D721Med (cell line): ENCODE data around the gene CCL19.

Source experiments
- DNase-seq: peaks from one replicate; pipeline ENCODE4 v3.0.0; 2011; ENCODE audit warnings: low spot score; ENCODE audit not compliant: insufficient read length
- FAIRE-seq: peaks from 2 replicates; lab custom pipeline; 2011; peaks lifted over from hg19 to GRCh38; lab: Jason Lieb, UNC
- TF ChIP-seq, protein P1 (sequence below): IDR thresholded peaks from 2 replicates; pipeline ENCODE4 v1.5.1; 2012; ENCODE audit warnings: mild to moderate bottlenecking, control low read depth; ENCODE audit not compliant: insufficient read depth; ENCODE audit errors: missing control alignments

CCL19 gene

DNA sequence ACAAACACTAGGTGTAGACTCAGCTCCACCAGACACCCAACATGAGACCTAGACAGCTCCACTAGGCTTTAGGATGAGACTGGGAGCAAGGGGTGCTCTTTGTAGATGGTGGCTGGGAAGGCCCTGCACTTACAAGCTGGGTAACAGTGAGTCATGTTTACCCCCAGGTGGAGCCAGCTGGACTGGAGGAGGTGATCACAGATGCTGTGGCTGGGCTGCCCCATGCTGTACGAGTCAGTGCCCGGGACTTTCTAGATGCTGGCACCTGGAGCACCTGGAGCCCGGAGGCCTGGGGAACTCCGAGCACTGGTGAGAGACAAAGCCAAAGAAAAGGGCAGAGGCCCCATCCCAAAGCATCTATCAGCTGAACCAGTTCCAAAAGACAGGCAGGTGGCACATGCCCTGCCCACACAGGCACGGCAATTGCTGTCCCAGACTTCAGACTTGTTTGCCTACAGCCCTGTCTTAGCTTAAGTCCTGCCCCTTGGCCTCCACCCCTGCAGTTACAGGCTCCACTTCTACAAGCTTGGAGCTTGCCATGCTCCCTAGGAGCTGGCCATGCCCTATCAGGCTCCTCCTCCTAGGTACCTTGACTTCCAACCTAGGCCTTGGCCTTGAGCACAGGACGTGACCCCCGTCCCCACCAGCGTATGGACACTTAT lies 31.4 kb downstream of the CCL19 start:
- FAIRE-seq, result no peak
- no peak for DNase-seq
- TF ChIP-seq, protein P1, sequence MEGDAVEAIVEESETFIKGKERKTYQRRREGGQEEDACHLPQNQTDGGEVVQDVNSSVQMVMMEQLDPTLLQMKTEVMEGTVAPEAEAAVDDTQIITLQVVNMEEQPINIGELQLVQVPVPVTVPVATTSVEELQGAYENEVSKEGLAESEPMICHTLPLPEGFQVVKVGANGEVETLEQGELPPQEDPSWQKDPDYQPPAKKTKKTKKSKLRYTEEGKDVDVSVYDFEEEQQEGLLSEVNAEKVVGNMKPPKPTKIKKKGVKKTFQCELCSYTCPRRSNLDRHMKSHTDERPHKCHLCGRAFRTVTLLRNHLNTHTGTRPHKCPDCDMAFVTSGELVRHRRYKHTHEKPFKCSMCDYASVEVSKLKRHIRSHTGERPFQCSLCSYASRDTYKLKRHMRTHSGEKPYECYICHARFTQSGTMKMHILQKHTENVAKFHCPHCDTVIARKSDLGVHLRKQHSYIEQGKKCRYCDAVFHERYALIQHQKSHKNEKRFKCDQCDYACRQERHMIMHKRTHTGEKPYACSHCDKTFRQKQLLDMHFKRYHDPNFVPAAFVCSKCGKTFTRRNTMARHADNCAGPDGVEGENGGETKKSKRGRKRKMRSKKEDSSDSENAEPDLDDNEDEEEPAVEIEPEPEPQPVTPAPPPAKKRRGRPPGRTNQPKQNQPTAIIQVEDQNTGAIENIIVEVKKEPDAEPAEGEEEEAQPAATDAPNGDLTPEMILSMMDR, result no peak

DNA sequence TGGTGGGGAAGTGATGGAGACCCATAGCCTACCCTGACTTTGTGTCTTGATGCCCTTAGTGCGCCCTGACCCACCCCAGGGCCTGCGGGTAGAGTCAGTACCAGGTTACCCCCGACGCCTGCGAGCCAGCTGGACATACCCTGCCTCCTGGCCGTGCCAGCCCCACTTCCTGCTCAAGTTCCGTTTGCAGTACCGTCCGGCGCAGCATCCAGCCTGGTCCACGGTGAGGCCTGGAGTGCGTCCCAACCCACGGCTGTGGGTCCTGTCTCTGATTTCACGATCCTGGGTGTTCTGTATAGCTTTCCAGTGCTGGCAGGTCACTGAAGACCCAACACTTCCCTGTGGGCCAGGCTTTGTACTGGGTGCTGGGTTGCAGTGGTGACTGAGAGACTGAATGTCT lies 32.6 kb downstream of the CCL19 start:
- no peak for DNase-seq
- TF ChIP-seq, protein P1, result no peak
- no peak for FAIRE-seq

DNA sequence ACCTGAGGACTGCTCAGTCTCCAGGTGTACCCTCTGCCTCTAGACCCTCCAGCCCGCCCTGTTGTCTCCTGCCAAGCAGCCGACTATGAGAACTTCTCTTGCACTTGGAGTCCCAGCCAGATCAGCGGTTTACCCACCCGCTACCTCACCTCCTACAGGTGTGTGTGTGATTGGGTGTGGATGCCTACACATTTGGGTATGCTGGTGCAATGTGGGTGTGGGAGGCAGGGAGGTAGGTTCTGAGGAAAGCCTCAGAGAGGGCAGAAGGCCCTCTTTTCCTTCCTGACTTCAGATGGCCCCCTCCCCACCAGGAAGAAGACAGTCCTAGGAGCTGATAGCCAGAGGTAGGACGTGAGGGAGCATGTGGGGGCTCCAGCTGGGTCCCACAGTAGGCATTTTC lies 34.1 kb downstream of the CCL19 start:
- FAIRE-seq, result no peak
- TF ChIP-seq, protein P1, result no peak
- no peak for DNase-seq

DNA sequence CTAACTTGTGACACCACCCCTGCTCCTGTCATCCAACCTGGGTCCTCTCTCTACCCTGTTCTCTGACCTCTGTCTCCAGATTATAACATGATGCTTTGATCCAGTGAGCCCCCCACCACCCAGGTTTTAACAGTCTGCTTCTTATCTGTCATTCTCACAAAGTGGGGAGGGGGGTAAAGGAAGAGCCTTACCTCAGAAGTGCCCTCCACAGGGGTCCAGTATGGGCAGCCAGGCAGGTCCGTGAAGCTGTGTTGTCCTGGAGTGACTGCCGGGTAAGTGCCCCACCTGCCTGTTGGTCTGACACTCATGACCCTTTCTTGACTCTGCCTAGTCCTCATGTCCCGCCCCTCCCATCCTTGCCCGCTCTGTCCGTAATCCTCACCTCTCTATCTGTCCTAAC lies 35.7 kb downstream of the CCL19 start:
- no peak for DNase-seq
- no peak for FAIRE-seq

DNA sequence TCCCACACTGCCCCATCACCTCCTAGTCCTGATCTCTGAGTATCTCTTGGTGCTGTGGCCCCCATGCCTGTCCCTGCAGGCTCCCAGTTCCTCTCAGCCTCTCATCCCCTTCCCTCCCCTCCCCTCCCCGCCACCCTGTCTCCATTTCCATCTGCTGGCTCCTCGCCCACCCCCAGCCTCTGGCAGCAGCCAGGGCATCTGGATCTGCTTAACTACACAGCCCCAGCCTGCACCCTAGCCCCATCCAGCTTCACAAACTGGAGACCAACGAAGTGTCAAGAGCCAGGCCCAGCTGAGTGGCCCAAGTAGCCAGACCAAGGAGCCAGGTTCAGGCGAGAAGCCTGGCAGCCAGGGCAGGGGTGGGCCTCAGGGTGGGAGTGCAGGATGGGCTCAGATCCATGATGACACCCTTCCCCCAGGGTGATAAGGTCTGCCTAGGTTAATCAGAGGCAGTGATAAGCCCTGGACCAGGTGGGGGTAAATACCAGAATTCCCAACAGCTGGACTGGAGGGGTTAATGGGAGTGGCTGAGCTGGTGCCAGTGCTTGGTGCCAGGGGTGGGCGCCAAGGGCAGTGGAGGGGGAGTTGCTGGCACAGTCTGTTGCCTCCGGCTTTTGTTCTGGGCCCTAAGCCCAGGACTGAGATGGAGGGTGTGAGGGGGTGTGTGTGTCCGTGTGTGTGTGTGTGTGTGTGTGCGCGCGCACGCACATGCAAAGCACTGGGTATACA lies 36.6 kb downstream of the CCL19 start:
- FAIRE-seq (no peak), DNase-seq (no peak)
- TF ChIP-seq, protein P1, result no peak

More for the DNA sequence above, 35.7 kb downstream of the CCL19 start:
- TF ChIP-seq, protein P1, result no peak

DNA sequence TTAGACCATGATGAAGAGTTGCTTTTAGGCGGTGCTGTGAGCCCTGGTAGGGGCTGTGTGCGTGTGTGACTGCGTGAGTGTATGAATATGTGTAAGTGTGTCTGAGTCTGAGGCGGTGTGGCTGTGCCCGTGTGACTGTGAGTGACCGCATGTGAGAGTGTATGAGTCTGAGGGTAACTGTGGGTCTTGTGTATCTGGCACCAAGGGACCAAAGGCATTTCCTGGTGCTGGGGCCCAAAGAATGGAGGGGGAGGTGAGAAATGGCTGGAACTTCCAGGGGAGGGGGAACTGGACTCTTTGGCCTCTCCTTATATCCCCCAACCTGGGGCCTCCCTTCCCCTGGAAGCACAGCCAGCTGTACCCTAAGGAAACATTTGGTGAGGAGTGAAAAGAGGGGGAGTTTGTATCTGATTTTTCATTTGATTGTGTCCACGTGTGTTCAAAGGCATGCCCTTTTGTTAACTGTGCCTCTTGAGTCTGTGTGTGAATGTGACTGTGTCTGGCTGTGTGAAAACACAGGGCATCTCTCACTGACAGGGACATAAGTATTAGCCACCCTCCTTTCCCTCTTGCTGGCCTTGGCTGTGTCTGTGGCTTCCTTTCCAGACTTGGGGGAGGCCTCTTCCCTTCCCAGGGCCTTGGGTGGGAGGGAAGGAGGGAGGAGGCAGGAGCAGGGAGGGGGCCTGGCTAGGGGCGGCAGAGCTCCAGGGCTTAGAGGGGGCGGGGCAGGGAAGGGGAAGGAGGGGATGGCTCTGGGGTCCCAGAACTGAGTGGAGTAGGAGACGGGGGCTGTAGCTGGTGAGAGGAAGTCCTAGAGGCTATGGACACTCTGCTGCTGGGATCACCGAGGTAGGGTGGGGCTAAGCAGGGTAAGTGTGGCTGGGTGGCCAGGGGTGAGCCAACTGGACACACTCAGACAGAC lies 37.7 kb downstream of the CCL19 start:
- no peak for FAIRE-seq
- TF ChIP-seq, protein P1, result no peak
- DNase-seq, result no peak
